Muscle layer of duodenum (tissue), 2 donors: Measurements from ENCODE around the gene CYP2S1.
A peak's percentile ranks its signal among the peaks of the same experiment; 100 is the strongest.
"Not testable (repeated sequence)": the region's sequence is repeated elsewhere in the genome, so short reads cannot be mapped to it uniquely, and the experiment has no call there.

ENCODE experiments used
- H3K27ac ChIP-seq: one replicate; pipeline ENCODE4 v1.7.0; 2013; ENCODE audit warnings: mild to moderate bottlenecking, low read length
- H3K27me3 ChIP-seq: one replicate; pipeline ENCODE4 v1.7.0; 2013; ENCODE audit warnings: low read depth, mild to moderate bottlenecking, control low read depth, low read length
- H3K36me3 ChIP-seq, 2 donors: one replicate each; pipeline ENCODE4 v1.7.0; 2013; ENCODE audit warnings: low read length in 2 of 2, control low read depth in 1 of 2, mild to moderate bottlenecking in 1 of 2; ENCODE audit not compliant: insufficient read depth in 2 of 2, control insufficient read depth in 1 of 2
- H3K4me1 ChIP-seq, 2 donors: one replicate each; pipeline ENCODE4 v1.7.0; 2013; ENCODE audit warnings: low read length in 2 of 2, mild to moderate bottlenecking in 2 of 2, control low read depth in 1 of 2, moderate library complexity in 1 of 2; ENCODE audit not compliant: insufficient read depth in 2 of 2, control insufficient read depth in 1 of 2
- H3K4me3 ChIP-seq, 2 donors: one replicate each; pipeline ENCODE4 v1.7.0; 2013; ENCODE audit warnings: low read length in 2 of 2, low read depth in 1 of 2, mild to moderate bottlenecking in 1 of 2
- H3K9me3 ChIP-seq, 2 donors: one replicate each; pipeline ENCODE4 v1.7.0; 2013; ENCODE audit warnings: low read length in 2 of 2, control low read depth in 1 of 2, mild to moderate bottlenecking in 1 of 2; ENCODE audit not compliant: control insufficient read depth in 1 of 2
- donor health status: healthy.

The CYP2S1 gene

GRCh38 chr19:41174297-41174928 is 18.6 kb upstream of the CYP2S1 start:
- H3K27ac ChIP-seq: no peak overlapping the region
- H3K36me3 ChIP-seq: no peaks in the 10 kb centered on the region
- no peaks in the 10 kb centered on the region for H3K9me3 ChIP-seq
- no peaks in the 10 kb centered on the region for H3K27me3 ChIP-seq
- no peak overlapping the region for H3K4me3 ChIP-seq
- H3K4me1 ChIP-seq: peaks cover 0 to 10% of the 10 kb centered on the region in 2 donors

GRCh38 chr19:41175801-41176777 is 16.9 kb upstream of the CYP2S1 start:
- H3K27me3 ChIP-seq: no peaks in the 10 kb centered on the region
- no peaks in the 10 kb centered on the region for H3K36me3 ChIP-seq
- no peak overlapping the region for H3K27ac ChIP-seq
- H3K4me1 ChIP-seq: peaks cover 0 to 10% of the 10 kb centered on the region in 2 donors
- no peaks in the 10 kb centered on the region for H3K9me3 ChIP-seq
- H3K4me3 ChIP-seq: no peak overlapping the region

GRCh38 chr19:41180173-41180572 is 12.8 kb upstream of the CYP2S1 start:
- H3K4me1 ChIP-seq: peaks cover 0 to 10% of the 10 kb centered on the region in 2 donors
- H3K27me3 ChIP-seq, H3K27ac ChIP-seq, H3K4me3 ChIP-seq, H3K36me3 ChIP-seq, H3K9me3 ChIP-seq: not testable (repeated sequence)

GRCh38 chr19:41186971-41187883 is 5.8 kb upstream of the CYP2S1 start:
- no peaks in the 10 kb centered on the region for H3K4me1 ChIP-seq
- no peaks in the 10 kb centered on the region for H3K27me3 ChIP-seq
- H3K4me3 ChIP-seq: no peak overlapping the region
- no peaks in the 10 kb centered on the region for H3K9me3 ChIP-seq
- no peak overlapping the region for H3K27ac ChIP-seq
- no peaks in the 10 kb centered on the region for H3K36me3 ChIP-seq

- H3K27ac ChIP-seq: no peak overlapping the region
- H3K27me3 ChIP-seq: no peaks in the 10 kb centered on the region
- no peak overlapping the region for H3K4me3 ChIP-seq
Measured at GRCh38 chr19:41187884-41188279, 5.1 kb upstream of the CYP2S1 start.

GRCh38 chr19:41189425-41190065 is 3.5 kb upstream of the CYP2S1 start:
- H3K4me1 ChIP-seq: peaks cover 0 to 12% of the 10 kb centered on the region in 2 donors
- H3K4me3 ChIP-seq: no peak overlapping the region
- no peak overlapping the region for H3K27ac ChIP-seq
- H3K27me3 ChIP-seq: no peaks in the 10 kb centered on the region
- no peaks in the 10 kb centered on the region for H3K9me3 ChIP-seq
- no peaks in the 10 kb centered on the region for H3K36me3 ChIP-seq

More at GRCh38 chr19:41187884-41188279, 5.1 kb upstream of the CYP2S1 start:
- Histone ChIP-seq H3K9me3 (no peaks in the 10 kb centered on the region), H3K36me3 (no peaks in the 10 kb centered on the region), H3K4me1 (peaks cover 0 to 5% of the 10 kb centered on the region in 2 donors)

- no peak overlapping the region for H3K27ac ChIP-seq
Measured at GRCh38 chr19:41193430-41194156, 574 bp downstream of the CYP2S1 start.

GRCh38 chr19:41194157-41194552 is 1.1 kb downstream of the CYP2S1 start:
- Histone ChIP-seq H3K4me1 (peaks cover 0 to 12% of the 10 kb centered on the region in 2 donors), H3K4me3 (peak overlapping the region in 1 of 2 donors; percentile 37), H3K36me3 (no peaks in the 10 kb centered on the region), H3K27me3 (no peaks in the 10 kb centered on the region), H3K9me3 (no peaks in the 10 kb centered on the region), H3K27ac (no peak overlapping the region)

More at GRCh38 chr19:41193430-41194156, 574 bp downstream of the CYP2S1 start:
- Histone ChIP-seq H3K4me3 (peak overlapping the region; percentile 37 to 53), H3K27me3 (no peaks in the 10 kb centered on the region), H3K4me1 (peaks cover 0 to 12% of the 10 kb centered on the region in 2 donors), H3K36me3 (no peaks in the 10 kb centered on the region), H3K9me3 (no peaks in the 10 kb centered on the region)

- Histone ChIP-seq H3K27ac (no peak overlapping the region), H3K27me3 (no peaks in the 10 kb centered on the region), H3K9me3 (no peaks in the 10 kb centered on the region), H3K4me3 (no peak overlapping the region), H3K4me1 (peaks cover 0 to 12% of the 10 kb centered on the region in 2 donors), H3K36me3 (no peaks in the 10 kb centered on the region)
Measured at GRCh38 chr19:41195675-41196497, 2.9 kb downstream of the CYP2S1 start.
